Subcutaneous abdominal adipose tissue (tissue), 5 donors: ENCODE data around the gene ADAMTS12.

Experiments used
- H3K27ac ChIP-seq: one replicate; pipeline ENCODE4 v1.7.0; 2013; ENCODE audit warnings: low read depth, mild to moderate bottlenecking, inconsistent platforms, low read length, moderate library complexity
- H3K27me3 ChIP-seq, 5 donors: one replicate each; pipeline ENCODE4 v1.7.0; 2013; ENCODE audit warnings: low read length in 5 of 5, inconsistent platforms in 1 of 5; ENCODE audit not compliant: control insufficient read depth in 5 of 5, insufficient read depth in 4 of 5
- H3K36me3 ChIP-seq, 5 donors: one replicate each; pipeline ENCODE4 v1.7.0; 2013; ENCODE audit warnings: low read length in 5 of 5; ENCODE audit not compliant: control insufficient read depth in 5 of 5, insufficient read depth in 5 of 5
- H3K4me1 ChIP-seq, 5 donors: one replicate each; pipeline ENCODE4 v1.7.0; 2013; ENCODE audit warnings: low read length in 5 of 5, mild to moderate bottlenecking in 3 of 5, moderate library complexity in 1 of 5; ENCODE audit not compliant: control insufficient read depth in 5 of 5, insufficient read depth in 5 of 5
- H3K4me3 ChIP-seq, 5 donors: one replicate each; pipeline ENCODE4 v1.7.0; 2013; ENCODE audit warnings: low read length in 5 of 5, low read depth in 1 of 5
- H3K9ac ChIP-seq, 5 donors: one replicate each; pipeline ENCODE4 v1.7.0; 2013; ENCODE audit warnings: low read length in 5 of 5, mild to moderate bottlenecking in 4 of 5, moderate library complexity in 3 of 5
- H3K9me3 ChIP-seq, 5 donors: one replicate each; pipeline ENCODE4 v1.7.0; 2013; ENCODE audit warnings: low read length in 5 of 5; ENCODE audit not compliant: control insufficient read depth in 5 of 5
- donor health status: healthy.
- donor health status: healthy.
- donor health status: healthy.
- donor health status: healthy.
- donor health status: healthy.

The ADAMTS12 gene

GRCh38 chr5:33690374-33691135 is 201.2 kb downstream of the ADAMTS12 start:
- H3K9me3 ChIP-seq, result peaks cover 0 to 12% (median 4%) of the 10 kb centered on the region in 5 donors
- H3K36me3 ChIP-seq, result no peaks in the 10 kb centered on the region
- no peaks in the 10 kb centered on the region for H3K27me3 ChIP-seq
- H3K27ac ChIP-seq, result peak overlapping the region; percentile 14
- H3K4me3 ChIP-seq, result no peak overlapping the region
- H3K4me1 ChIP-seq, result peaks cover 0 to 14% (median 10%) of the 10 kb centered on the region in 5 donors
- H3K9ac ChIP-seq, result no peak overlapping the region

DNA sequence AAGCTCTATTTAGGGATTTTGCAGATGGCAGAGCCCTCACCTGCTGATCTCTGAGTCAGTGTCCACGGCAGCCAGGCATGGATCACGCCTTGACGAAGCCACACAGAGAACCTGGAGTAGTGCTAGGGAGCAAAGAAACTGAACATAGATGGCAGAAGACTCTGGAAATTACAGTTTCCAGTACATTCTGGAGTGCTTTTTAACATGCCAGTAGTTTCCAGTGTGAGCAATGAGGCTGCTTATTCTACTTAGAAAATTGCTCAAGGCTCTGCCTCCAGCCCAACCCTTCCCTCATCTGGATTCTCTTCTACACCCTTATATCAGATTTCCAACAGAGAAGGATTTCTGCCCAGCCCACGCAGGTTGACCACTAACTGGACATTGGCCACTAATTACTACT is 203.3 kb downstream of the ADAMTS12 start:
- Histone ChIP-seq H3K27ac (peak overlapping the region; percentile 60), H3K36me3 (no peaks in the 10 kb centered on the region), H3K4me3 (no peak overlapping the region), H3K4me1 (peaks cover 0 to 14% (median 10%) of the 10 kb centered on the region in 5 donors), H3K27me3 (no peaks in the 10 kb centered on the region), H3K9ac (peak overlapping the region in 1 of 5 donors; percentile 9), H3K9me3 (peaks cover 0 to 12% (median 2%) of the 10 kb centered on the region in 5 donors)

GRCh38 chr5:33688066-33688465 is 203.7 kb downstream of the ADAMTS12 start:
- H3K27ac ChIP-seq, result peak overlapping the region; percentile 60
- no peaks in the 10 kb centered on the region for H3K27me3 ChIP-seq
- H3K4me1 ChIP-seq, result peaks cover 0 to 14% (median 10%) of the 10 kb centered on the region in 5 donors
- H3K36me3 ChIP-seq, result peaks cover 0 to 2% (median 0%) of the 10 kb centered on the region in 5 donors
- no peak overlapping the region for H3K4me3 ChIP-seq
- peaks cover 0 to 12% (median 0%) of the 10 kb centered on the region in 5 donors for H3K9me3 ChIP-seq
- peak overlapping the region in 1 of 5 donors; percentile 12 for H3K9ac ChIP-seq

GRCh38 chr5:33685873-33686755 is 205.7 kb downstream of the ADAMTS12 start:
- Histone ChIP-seq H3K27ac (no peak overlapping the region), H3K4me3 (no peak overlapping the region), H3K9me3 (no peaks in the 10 kb centered on the region), H3K27me3 (no peaks in the 10 kb centered on the region), H3K9ac (no peak overlapping the region), H3K4me1 (peaks cover 0 to 14% (median 6%) of the 10 kb centered on the region in 5 donors), H3K36me3 (peaks cover 3 to 18% (median 16%) of the 10 kb centered on the region in 5 donors)

DNA sequence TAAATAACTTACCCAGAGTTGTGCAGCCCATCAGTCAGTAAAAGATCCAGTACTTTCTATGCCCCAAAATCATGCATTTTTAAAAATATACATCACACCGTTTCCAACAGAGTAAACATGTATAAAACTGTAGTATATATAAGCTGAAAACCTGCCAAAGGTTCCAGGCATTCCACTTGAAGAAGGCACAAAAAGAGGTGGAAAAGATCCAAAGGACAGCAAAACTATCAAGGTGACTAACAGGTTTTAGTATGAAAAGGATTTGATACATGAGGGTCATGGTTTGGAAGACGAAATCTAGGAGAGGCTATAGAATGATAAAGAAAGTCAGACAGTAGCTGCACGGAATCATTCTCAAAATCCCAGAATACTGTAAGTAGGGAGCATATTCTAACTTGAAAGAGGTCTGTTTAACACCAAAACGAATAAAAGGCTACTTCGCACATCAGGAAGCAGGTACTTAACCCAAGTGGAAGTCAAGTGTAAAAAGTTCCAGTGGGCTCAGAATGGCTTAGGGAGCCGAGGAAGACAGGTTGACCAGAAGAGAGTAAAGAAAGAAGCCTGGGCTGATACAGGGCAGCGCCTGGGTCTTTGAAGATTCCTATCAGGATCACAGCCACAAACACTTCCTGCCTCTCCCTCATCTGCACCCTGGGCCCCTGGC is 207.2 kb downstream of the ADAMTS12 start:
- H3K36me3 ChIP-seq, result peaks cover 3 to 21% (median 16%) of the 10 kb centered on the region in 5 donors
- no peak overlapping the region for H3K9ac ChIP-seq
- no peaks in the 10 kb centered on the region for H3K9me3 ChIP-seq
- no peak overlapping the region for H3K4me3 ChIP-seq
- H3K27ac ChIP-seq, result no peak overlapping the region
- H3K27me3 ChIP-seq, result no peaks in the 10 kb centered on the region
- peaks cover 0 to 14% (median 4%) of the 10 kb centered on the region in 5 donors for H3K4me1 ChIP-seq

DNA sequence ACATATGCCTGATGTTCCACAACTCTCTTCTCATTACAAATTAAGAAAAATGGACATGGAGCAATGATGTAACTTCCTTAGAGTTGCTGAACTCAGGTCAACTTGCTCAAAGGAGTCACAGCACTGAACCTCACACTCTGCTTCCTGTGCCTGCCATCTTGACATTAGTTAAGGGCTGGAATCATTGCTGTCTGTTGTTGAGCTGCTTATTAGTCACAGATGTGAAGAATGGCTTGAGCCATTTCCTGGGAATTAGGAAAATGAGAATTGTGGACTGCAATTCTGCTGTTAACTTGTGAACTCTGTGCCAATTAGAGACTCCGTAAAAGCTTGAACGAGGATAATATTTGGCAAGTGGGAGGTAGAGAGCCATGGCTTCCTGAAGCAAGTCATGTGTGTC is 212.0 kb downstream of the ADAMTS12 start:
- peaks cover 0 to 8% (median 2%) of the 10 kb centered on the region in 5 donors for H3K4me1 ChIP-seq
- no peak overlapping the region for H3K27ac ChIP-seq
- H3K27me3 ChIP-seq, result no peaks in the 10 kb centered on the region
- H3K36me3 ChIP-seq, result peaks cover 9 to 32% (median 23%) of the 10 kb centered on the region in 5 donors
- H3K4me3 ChIP-seq, result no peak overlapping the region
- no peaks in the 10 kb centered on the region for H3K9me3 ChIP-seq
- no peak overlapping the region for H3K9ac ChIP-seq

DNA sequence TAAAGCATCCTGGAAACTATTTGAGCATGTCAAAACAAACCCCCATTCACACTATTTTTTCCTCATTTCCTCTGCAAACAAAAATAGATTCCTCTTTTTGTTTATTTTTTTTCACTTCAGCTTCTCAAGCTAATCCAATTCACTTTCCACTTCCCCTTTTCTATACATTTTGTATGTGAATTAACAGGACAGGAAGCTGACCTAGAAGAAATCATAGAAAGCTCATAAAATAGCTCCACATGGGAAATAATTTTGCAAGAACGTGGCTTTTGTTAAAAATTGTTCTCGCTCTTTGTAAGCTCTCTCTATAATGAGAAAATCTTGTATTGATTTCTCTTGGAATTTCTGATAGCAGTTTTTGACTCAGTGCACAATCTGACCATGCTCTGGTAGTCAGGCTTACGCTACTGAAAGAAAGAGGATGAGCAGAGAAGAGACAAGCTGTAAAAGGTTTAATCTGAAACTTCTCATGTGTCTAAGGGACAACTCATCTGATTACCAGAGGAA is 215.8 kb downstream of the ADAMTS12 start:
- H3K4me3 ChIP-seq, result no peak overlapping the region
- no peak overlapping the region for H3K27ac ChIP-seq

GRCh38 chr5:33671700-33672291 is 220.0 kb downstream of the ADAMTS12 start:
- Histone ChIP-seq H3K4me3 (no peak overlapping the region), H3K27ac (no peak overlapping the region), H3K9me3 (no peaks in the 10 kb centered on the region), H3K9ac (no peak overlapping the region), H3K4me1 (peaks cover 0 to 8% (median 0%) of the 10 kb centered on the region in 5 donors), H3K27me3 (no peaks in the 10 kb centered on the region), H3K36me3 (peaks cover 0 to 18% (median 10%) of the 10 kb centered on the region in 5 donors)

More for the DNA sequence above, 215.8 kb downstream of the ADAMTS12 start:
- H3K27me3 ChIP-seq, result no peaks in the 10 kb centered on the region
- no peaks in the 10 kb centered on the region for H3K9me3 ChIP-seq
- H3K4me1 ChIP-seq, result peaks cover 0 to 8% (median 2%) of the 10 kb centered on the region in 5 donors
- H3K36me3 ChIP-seq, result peaks cover 6 to 19% (median 14%) of the 10 kb centered on the region in 5 donors
- H3K9ac ChIP-seq, result no peak overlapping the region

DNA sequence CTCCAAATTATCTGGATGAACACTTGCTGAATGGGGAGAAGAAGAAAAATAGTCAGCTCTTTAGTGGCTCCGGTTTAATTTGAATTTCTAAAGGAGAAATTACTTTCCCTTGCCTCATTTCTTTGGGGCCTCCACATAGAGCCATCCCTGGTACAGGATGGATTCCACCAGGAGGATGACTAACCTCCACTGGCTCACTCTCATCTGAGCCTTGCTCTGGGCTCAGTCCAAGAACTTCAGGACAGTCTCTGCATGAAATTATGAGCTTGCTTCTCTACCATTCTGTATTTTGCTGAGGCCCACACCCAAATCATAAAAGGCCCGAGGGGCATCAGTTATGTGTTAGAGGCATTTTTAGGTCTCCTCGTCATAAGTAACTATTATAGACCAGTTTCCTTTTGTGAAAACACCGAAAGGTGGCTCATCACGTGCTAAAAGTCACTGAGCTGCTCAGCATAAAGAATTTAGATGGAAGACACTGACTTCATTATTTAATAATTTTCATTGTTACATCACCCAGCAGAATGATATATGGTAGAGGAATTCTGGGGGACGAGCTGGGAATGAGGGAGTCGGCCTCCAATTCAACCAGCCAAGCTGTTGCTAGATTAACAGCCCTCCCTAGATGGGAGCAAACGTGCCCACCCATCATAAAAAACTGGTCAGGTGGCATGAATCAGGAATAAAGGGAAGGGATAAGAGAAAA is 228.9 kb downstream of the ADAMTS12 start:
- H3K4me1 ChIP-seq, result no peaks in the 10 kb centered on the region
- no peak overlapping the region for H3K4me3 ChIP-seq
- H3K36me3 ChIP-seq, result peaks cover 17 to 27% (median 19%) of the 10 kb centered on the region in 5 donors
- H3K27me3 ChIP-seq, result no peaks in the 10 kb centered on the region
- no peaks in the 10 kb centered on the region for H3K9me3 ChIP-seq
- no peak overlapping the region for H3K9ac ChIP-seq
- no peak overlapping the region for H3K27ac ChIP-seq
